ENCODE data around the gene ATP1A1.

GRCh38 chr1:116345011-116345410 lies 28.0 kb upstream of the ATP1A1 start:
- no peak for TF ChIP-seq CTCF (IDR thresholded peaks at IDR 0.05)
- TF ChIP-seq POLR2A (IDR thresholded peaks at IDR 0.05) = no peak
- TF ChIP-seq POLR2AphosphoS5 (IDR thresholded peaks at IDR 0.05) = no peak

All from gastroesophageal sphincter (tissue), 3 donors.